NCI-H526 (cell line): ENCODE data around the gene EVI5.
A peak's percentile ranks its signal among the peaks of the same experiment; 100 is the strongest.
"Not testable (repeated sequence)": the region's sequence is repeated elsewhere in the genome, so short reads cannot be mapped to it uniquely, and the experiment has no call there.

Source experiments
- DNase-seq, 2 experiments: peaks; one replicate each; lab custom pipeline; 2025; lab: John Stamatoyannopoulos, UW

The EVI5 gene

DNA sequence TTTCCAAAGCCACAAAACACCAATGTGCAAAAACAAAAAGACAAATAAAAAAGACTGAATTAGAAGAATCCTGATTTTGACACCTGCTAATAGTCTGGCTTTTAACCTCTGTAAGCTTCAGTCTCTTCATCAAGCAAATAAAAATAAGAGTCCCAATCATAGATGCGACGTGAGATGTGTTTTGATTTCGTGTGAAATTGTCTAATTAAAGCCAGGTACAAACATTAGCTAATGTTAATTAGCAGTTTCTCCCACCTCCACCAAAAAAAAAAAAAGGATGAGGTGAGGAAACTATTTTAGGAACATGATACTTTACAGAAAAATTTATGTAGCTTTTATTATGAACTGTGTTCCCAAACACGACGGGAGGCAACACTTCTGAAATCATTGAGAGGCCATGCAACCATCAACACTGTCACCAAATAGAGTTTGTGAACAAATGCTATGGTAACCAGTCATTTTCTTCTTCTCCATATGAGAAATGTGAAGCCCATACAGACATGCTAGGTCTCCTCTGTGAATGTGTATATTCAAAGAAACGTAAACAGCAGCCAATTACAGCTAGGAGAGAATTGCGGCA lies 6.7 kb upstream of the EVI5 start:
- DNase-seq = no peak

DNA sequence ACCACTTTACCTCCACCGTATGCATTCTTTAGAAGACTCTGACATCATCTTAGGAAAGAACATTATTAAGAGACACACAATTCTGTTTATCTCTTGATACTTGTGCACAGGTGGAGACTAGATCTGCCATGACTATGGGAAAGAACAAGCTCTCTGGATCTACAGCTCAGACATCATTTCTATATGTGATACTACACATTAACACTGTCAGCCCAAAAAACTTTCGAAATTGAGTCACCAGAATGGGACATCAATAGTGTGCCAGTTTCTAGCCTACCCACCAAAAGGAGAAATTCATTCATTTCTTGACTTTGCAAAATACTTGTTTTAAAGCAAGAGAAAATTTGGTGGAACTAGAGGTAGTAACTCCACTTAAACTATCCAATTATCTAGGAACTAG lies 6.0 kb upstream of the EVI5 start:
- DNase-seq = no peak

DNA sequence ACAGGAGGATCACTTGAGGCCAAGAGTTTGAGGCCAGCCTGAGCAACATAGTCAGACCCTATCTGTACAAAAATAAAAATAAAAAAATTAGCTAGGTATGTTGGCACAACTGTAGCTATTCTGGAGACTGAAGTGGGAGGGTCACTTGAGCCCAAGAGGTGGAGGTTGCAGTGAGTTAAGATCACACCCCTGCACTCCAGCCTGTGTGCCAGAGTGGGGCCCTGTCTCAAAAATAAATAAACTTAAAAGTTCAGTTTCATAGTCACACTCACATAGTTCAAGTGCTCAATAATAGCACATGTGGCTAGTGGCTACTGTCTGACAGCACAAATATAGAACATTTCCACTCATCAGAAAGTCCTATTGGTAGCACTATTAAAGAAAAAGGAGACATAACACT lies 5.2 kb upstream of the EVI5 start:
- no peak for DNase-seq

DNA sequence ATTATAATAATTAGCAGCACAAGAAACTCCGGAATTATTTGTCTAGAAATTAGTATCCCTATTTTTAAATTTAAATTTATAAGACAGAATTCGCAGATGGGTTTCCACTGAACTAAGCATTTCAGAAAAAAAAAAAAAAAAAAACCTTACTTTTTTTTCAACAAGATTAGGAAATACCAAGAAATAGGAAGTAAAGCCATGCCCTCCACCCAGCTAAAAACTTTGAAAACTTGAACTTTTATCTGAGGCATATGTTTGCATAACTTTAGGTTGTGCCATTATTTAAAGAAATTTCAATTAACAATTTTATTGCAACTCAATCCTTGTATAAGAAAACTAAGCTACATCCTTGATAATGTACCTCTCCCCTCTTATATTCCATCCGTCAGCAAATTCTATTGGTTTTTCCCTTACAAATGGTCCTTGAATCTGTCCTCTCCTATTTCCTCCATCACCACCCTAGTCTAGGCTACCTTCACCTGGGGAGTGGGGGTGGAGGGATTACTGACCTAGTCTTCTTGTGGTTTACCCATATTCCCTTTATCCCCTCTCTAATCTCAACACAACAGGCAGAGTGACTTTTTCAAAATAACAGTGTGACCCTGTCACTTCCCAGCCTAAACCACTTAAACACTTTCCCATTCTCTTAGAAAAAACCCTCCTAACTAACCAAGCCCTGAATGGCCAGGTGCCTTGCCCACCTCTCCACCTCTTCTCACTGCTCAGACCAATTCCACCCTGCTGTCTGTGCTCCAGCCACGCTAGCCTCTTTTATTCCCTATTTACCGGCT lies 1.4 kb upstream of the EVI5 start:
- no peak for DNase-seq

DNA sequence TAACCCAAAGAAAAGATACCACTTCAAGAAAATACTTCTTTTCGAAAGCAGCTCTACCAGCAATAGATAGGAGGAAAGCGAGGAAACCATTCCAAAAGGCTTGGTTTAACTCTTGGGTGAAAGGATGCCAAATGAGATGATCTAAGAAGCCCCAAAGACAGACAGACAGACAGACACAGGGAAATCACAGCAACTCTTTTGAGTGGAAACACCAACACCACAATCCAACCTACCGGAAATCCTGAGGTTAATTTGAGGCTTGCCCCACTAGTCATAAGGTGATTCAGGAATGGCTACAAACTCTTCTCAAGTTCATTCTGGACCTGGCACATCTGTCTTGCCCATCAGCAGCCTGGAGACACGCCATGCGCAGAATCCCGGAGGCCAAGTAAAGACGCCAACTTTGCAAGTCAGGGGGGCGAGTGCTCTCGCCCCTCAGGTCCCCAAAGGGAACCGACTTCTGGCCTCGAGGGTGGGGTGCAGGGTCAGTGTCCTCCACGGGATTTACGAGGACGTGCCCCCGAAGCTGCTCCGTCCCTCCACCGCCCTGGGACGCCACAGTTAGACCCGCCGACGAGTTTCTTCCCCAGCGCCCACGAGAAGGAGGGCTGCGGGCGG lies 778 bp downstream of the EVI5 start:
- DNase-seq = no peak

DNA sequence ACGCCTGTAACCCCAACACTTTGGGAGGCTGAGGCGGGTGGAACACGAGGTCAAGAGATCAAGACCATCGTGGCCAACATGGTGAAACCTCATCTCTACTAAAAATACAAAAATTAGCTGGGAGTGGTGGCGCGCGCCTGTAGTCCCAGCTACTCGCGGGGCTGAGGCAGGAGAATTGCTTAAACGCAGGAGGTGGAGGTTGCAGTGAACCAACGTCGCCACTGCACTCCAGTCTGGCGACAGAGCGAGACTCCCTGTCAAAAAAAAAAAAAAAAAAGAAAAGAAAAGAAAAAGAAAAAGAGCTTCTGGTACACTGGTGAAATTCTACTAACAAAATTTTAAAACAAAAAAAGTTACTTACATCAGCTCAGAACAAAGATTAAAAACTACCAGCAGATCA lies 1.4 kb downstream of the EVI5 start:
- peak in 1 of 2 experiments; percentile 14 for DNase-seq

DNA sequence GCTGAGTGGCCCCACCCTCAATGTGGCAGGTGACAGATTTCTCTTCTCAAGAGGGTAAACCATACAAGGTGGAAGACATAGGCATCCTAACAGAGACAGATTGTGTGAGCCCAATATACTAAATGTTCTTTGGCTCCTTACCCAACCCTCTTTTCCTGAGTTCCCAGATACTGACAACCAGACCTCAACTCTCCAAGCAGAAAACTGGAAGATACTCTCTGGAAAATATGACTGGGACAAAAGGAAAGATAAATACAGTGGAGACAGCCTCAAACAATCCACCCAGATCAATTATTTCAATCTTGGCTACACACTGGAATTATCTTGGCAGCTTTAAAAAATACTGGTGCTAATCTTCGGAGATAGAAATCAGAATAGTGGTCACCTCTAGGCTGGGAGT lies 6.5 kb downstream of the EVI5 start:
- DNase-seq = no peak

DNA sequence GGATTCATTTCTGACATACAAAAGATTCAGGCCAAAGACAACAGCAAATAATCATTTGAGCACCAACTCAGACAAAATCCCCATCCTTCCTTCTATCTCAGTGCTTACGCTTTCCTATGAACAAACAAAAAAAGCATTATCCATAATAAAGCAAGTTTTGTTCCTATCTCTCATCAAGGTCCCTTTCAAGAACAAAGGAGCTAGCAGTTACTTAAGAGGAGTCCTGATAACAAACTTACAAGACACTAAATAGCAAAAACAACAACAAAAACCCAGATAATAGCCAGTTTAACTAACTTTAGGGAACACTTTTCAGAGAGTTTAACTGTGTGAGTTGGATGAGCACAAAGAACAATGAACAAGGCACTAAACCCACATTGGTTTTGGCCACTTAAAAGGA lies 10.5 kb downstream of the EVI5 start:
- no peak for DNase-seq

DNA sequence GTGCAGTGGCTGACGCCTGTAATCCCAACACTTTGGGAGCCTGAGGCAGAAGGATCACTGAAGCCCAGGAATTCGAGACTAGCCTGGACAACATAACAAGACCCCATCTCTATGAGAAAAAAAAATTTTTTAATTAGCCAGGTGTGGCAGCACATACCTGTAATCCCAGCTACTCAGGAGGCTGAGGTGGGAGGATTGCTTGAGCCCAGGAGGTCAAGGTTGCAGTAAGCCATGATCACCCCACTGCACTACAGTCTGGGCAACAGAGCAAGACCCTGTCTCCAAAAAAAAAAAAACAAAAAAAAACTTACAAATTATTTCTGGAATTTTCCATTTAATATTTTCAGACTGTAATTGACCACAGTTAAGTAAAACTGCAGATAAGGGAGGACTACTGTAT lies 11.2 kb downstream of the EVI5 start:
- DNase-seq = not testable (repeated sequence)

DNA sequence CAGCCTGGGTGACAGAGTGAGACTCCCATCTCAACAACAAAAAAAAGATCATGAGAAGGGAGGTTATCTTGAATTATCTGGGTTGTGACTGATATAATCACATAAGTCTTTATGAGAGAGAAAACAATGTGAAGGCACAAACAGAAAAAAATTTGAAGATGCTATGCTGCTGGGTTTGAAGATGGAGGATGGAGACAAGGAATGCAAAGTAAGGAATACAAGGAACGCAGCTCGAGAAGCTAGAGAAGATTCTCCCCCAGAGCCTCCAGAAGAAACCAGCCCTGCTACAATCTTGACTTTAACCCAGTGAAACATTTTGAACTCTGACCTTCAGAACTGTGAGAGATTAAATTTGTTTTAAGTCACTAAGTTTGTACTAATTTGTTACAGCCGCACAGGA lies 15.1 kb downstream of the EVI5 start:
- no peak for DNase-seq

DNA sequence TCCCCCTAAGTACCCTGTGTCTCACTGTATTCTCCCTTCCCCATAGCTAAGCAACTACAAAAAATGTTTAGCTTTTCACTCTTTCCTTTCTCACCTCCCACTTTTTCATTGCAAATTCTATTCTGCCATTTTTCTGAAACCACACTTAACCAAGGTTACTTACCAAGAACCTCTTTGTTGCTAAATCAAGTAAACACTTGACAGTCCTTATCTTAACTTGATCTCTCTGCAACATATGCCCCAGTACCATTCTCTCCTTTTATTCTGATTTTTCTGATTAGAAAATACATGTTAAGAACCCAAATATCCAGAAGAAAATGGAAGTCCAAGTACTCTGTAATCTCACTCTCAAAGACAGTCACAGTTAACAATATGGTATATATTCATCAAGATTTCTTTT lies 16.0 kb downstream of the EVI5 start:
- no peak for DNase-seq

DNA sequence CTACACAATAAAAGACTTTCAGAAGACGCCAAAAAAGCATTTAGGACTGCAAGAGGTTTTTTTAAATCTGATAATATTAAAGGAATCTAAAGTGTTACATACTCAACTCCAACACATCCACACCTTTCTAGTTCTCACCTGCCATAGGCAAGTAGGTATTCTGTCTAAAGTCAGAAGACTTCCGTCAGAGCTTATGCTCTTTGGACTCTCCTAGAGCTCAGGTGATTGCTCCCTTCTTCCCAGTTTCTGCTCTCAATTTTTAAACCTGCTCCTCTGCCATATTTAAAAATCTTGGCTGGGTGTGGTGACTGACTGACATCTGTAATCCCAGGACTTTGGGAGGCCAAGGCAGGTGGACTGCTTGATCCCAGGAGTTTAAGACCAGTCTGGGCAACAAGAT lies 16.6 kb downstream of the EVI5 start:
- no peak for DNase-seq

DNA sequence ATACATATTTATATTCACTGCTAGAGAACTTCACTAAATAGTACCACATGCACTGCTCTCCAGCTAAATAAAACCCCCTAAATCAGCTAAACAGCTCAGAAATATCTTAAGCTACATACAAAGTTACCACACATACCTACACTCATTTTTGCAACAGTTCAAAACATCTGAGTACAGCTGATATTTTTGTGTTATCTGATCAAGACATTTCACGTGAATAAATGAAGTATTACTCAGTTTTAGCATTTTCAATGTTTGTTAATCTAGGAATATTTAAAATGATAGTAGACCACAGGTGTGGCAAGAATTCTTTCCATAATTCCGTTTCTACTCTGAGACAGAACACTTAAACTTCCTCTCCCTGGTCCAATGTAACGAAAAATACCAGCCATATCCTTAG lies 20.8 kb downstream of the EVI5 start:
- no peak for DNase-seq

DNA sequence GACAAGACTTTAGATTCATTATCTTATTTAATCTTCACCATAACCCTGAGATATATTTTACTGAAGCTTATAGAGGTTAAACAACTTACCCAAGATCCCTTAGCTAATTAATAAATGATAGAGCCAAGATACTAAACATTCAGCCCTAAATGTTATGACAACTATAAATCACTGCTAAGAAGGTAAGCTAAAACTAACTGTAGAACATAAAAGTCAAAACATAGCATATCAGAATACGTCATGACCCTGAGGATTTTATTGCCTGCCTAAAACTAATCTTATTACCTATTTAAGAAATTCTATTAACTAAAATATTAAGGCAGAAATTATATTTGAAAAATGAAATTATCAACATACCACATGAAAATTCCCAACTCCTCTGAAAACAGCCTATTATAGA lies 22.6 kb downstream of the EVI5 start:
- DNase-seq = no peak

DNA sequence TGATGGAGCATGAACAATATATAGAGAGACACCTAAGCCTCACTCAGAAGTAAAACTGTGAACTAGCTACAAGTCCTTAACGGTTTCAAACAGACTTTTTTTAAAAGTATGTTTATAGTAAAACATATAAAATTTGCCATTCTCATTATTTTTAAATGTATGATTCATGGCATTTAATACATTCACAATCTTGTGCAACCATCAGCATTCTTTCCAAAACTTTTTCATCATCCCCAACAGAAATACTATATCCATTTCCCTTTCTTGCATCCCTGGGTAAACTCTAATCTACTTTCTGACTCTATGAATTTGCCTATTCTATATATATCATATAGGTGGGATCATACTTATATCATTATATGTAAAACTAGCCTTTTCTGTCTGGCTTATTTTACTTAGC lies 25.5 kb downstream of the EVI5 start:
- DNase-seq = no peak

DNA sequence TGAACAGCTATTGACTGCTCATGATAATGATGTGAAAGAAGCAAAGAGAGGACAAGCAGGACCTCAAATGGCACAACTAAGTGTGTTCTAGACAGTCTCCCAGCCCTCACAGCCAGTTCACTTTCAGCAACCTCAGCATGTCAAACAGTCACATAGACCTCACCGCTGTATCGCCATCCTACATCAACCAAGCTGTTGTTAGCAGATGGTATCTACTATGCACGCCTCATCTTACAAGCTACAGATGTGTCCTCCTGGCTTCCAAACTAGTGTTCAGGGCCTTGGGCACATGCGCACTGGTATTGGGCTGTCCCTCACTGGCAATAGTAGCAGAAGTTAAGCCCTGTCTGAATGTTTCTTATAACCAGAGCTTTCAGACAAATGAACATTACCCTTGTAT lies 28.4 kb downstream of the EVI5 start:
- no peak for DNase-seq

DNA sequence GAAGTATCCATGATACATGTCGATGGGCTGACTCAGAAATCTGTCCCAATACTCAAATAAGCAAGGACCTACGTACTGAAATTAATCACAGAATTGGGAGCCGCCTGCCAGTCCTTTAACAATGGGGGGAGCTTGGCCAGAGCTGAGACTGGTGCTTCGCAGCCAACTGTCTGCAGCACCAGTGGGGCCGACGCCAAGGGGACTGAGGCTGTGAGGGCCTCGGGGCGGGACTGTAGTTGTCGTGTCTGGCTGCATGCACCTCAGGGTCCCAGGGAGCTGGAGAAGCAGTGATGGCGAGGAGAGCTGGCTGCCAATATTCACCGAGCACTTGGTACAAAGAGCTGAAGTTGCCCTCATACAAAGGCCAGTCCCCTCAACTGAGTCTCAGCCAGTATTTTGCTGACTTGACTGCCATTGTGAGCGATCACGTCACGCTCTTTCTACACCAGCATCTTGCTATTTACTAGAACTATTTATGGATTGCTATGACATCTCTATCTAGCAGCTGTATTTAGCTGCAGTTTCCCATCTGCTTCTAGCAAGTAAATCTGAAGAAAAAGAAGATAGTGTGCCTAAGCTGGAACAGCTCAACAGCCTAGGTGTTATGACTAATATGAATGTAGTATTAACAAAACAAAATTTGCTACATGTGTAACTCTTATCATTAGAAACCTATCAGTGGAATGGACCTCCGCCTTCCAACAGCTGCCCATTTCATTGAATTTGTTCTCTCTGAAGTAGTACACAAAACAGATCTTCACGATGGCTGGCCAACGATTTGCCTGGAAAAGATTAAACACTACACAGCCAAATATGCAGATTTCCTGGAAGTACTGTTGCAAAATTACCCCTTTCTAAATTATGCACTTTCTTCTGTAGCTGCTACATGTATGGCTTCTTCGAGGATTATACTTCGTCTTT lies 29.1 kb downstream of the EVI5 start:
- no peak for DNase-seq

DNA sequence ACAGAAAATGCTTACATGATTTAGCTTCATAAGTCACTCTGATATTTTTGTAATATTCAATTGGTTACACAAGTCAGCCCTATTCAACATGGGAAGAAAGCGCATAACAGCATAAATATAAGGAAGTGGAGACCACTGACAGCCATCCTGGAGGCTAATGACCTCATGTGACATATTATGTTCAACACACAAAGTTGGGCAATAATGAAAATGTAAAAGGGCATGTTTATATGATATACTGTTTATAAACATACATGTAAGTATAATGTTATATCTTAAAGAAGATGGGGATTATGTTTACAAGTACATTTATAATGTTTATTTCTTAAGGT lies 30.2 kb downstream of the EVI5 start:
- DNase-seq = no peak

DNA sequence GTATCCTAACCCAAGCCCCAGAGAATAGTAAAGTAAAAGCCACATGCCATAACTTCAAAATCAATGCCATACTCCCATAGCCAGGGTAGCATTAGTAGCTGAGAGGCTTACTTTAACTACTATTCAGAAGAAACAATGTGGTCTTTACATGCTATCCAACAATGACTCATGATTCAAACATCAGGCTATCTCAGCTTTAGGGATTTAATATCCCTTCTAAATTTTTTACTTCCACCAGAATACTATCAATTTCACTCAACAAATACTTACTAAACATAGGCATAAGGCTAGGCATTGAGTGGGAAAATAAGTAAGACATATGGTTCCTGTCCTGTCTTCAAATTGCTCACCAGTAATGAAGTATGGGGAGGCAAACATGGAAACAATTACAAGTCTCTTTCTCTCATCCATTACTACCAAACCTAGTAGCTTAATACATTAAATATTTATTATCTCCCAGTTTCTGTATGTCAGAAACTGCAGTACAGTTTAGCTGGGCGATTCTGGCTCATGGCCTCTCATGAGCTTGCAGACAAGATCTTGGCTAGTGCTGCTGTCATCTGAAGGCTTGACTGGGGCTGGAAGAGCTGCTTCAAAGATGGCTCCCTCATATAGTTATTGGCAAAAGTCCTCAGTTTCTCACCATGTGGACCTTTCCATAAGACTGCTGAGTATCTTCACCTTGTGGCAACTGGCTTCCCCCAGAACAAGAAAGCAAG lies 30.7 kb downstream of the EVI5 start:
- no peak for DNase-seq

DNA sequence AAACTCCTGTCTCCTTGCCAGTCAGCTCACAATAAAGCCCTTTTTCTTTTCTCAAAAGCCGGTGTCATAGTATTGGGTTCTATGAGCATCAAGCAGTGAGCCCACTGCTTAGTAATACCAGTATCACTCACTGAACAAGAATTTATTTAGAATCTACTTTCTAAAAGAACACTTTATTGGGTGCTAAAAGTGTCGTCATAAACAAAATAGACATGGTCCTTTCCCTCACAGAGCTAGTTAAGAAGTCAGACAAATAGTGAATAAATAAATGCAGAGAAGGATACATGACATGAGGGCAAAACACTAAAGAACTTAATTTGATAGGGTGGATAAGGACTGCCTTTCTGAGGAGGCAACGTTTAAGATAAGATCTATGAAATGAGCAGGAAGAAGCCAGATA lies 32.2 kb downstream of the EVI5 start:
- DNase-seq = no peak

DNA sequence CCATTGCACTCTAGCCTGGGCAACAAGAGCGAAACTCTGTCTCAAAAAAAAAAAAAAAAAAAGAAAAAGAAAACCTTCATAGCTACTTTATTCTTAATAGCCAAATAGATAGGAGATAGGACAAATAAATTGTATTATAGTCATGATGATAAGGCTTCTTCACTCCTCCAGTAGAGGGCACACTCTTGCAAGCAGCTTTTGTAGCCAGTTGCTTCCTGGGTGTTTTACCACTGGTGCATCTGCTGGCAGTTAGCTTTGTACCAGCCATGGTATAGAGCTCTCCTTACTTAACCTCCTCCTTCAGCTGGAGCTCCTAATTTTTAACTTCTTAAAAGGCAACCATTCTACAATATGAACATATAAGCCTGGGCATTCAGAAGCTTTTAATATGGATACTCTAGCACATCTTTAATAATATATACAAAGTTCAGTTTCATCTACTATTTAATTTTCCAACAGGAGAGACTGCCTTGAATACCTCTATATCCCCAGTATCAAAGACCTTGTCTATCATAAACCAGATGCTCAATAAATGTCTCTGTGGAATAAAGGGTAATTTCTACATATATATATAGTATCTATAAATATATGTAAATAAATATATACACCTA lies 35.8 kb downstream of the EVI5 start:
- peak; percentile 25 to 52 for DNase-seq

DNA sequence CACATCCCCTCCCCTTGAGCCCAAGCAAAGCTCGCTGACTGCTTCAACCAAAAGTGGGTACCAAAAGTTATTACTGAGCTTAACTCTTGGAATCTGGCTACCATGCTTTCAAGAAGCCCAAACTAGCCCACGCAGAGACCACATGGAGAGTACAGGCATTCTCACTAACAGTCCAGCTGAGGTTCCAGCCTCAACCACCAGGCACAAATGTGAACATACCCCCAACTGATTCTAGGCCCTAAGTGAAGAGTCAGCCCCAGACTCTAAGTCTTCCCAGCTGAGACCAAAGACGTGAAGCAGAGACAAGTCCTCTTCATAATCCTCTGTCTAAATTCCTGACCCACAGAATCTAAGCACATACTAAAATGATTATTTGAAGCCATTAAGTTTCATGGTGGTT lies 36.8 kb downstream of the EVI5 start:
- no peak for DNase-seq
